Ovary (tissue), 3 donors: ENCODE data around the gene MIS12.

Experiments used
- EP300 ChIP-seq: sonication (generic); formaldehyde crosslinking; IDR thresholded peaks from one replicate; pipeline ENCODE4 v1.6.1; 2017; ENCODE audit warnings: antibody characterized with exemption
- TF ChIP-seq, protein P1 (sequence below), 3 donors: fragments of 450-650 bp in 2 of 3; fragments of 200-600 bp in 1 of 3; IDR thresholded peaks; one replicate each; pipeline versions ENCODE4 v1.5.1 to v1.8.0; 2016 to 2022; ENCODE audit warnings: antibody characterized with exemption in 3 of 3, mild to moderate bottlenecking in 1 of 3
- donor health status: DM: no; HTN: no; CAD: no.

DNA sequence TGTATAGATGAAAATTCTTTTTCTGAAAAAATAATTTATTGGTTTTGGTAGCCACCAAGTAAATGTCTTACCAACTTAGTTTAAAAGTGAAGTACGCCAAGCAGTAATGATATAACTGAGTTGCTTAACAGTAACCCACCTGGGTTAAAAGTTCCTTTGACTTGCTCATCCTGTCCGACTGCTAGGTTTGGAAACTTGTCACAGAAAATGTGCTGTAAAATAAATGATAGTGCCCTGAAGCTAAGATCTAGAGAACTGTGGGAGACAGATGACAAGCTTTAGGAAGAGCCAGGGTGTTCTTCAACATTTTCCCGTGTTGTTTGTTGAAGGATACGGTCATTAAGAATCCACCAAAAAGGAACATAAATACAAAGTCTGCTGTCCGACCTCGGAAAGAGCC is 5.4 kb upstream of the MIS12 start:
- TF ChIP-seq, protein P1, sequence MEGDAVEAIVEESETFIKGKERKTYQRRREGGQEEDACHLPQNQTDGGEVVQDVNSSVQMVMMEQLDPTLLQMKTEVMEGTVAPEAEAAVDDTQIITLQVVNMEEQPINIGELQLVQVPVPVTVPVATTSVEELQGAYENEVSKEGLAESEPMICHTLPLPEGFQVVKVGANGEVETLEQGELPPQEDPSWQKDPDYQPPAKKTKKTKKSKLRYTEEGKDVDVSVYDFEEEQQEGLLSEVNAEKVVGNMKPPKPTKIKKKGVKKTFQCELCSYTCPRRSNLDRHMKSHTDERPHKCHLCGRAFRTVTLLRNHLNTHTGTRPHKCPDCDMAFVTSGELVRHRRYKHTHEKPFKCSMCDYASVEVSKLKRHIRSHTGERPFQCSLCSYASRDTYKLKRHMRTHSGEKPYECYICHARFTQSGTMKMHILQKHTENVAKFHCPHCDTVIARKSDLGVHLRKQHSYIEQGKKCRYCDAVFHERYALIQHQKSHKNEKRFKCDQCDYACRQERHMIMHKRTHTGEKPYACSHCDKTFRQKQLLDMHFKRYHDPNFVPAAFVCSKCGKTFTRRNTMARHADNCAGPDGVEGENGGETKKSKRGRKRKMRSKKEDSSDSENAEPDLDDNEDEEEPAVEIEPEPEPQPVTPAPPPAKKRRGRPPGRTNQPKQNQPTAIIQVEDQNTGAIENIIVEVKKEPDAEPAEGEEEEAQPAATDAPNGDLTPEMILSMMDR (IDR thresholded peaks at IDR 0.05) = no peak
- TF ChIP-seq EP300 = no peak
